Measurements from ENCODE around the gene C1QTNF3.

C1QTNF3 gene

GRCh38 chr5:34003941-34004340 lies 39.1 kb downstream of the C1QTNF3 start:
- no peak for DNase-seq (ENCODE audit: low read depth)
- no peak overlapping the region for H3K4me3 ChIP-seq (ENCODE audit: low read length)
- TF ChIP-seq CTCF (conservative IDR thresholded peaks at IDR 0.05; ENCODE audit: low read depth, low read length): no peak

GRCh38 chr5:34002629-34003328 lies 40.2 kb downstream of the C1QTNF3 start:
- no peak for TF ChIP-seq CTCF (conservative IDR thresholded peaks at IDR 0.05; ENCODE audit: low read depth, low read length)
- DNase-seq (ENCODE audit: low read depth): no peak
- H3K4me3 ChIP-seq (ENCODE audit: low read length): no peak overlapping the region

- DNase-seq (ENCODE audit: low read depth): no peak
- no peak for TF ChIP-seq CTCF (conservative IDR thresholded peaks at IDR 0.05; ENCODE audit: low read depth, low read length)
- no peak overlapping the region for H3K4me3 ChIP-seq (ENCODE audit: low read length)
These were observed 41.7 kb downstream of the C1QTNF3 start for GRCh38 chr5:34001241-34001841.

GRCh38 chr5:33999978-34000377 lies 43.0 kb downstream of the C1QTNF3 start:
- no peak overlapping the region for H3K4me3 ChIP-seq (ENCODE audit: low read length)
- DNase-seq (ENCODE audit: low read depth): no peak
- no peak for TF ChIP-seq CTCF (conservative IDR thresholded peaks at IDR 0.05; ENCODE audit: low read depth, low read length)

DNA sequence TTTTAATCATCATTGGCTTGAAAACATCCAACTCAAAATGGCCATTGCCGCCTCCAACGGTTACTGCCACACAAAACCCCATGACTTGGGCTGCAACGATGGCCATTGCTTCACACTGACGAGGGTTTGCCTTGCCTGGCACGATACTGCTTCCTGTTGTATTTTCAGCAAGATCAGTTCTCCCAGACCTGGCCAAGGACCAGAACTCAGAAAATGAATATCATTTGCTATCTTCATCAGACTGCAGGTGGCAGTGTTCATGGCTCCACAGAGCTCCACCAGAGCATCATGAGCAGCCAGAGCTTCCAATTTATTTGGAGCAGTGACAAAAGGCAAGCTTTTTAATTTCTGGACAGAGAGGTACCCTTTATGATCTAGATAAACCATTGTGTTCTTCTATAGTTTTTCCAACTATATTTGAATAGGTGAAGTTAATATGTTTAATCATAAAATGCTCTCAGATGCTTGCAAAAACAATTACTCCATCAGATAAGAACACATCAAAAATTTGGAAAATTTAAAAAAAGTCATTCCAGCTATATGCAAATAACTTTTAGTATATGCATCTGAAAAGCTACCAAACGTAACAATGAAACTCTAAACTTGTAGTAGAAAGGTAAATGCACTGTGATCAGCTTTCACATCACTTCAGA lies 45.6 kb downstream of the C1QTNF3 start:
- peak; percentile 78 for TF ChIP-seq CTCF (conservative IDR thresholded peaks at IDR 0.05; ENCODE audit: low read depth, low read length)
- DNase-seq (ENCODE audit: low read depth): peak; percentile 48
- H3K4me3 ChIP-seq (ENCODE audit: low read length): no peak overlapping the region

GRCh38 chr5:33995865-33996264 lies 47.1 kb downstream of the C1QTNF3 start:
- no peak for TF ChIP-seq CTCF (conservative IDR thresholded peaks at IDR 0.05; ENCODE audit: low read depth, low read length)
- no peak for DNase-seq (ENCODE audit: low read depth)
- H3K4me3 ChIP-seq (ENCODE audit: low read length): no peak overlapping the region

Measured in retinal pigment epithelial cell (primary cell).